Measurements from ENCODE around the gene ADGRB2.

The ADGRB2 gene

GRCh38 chr1:31785020-31785946, 21.1 kb upstream of the ADGRB2 start:
- Histone ChIP-seq H3K79me2 (ENCODE audit: insufficient read depth, low read length) (no peaks in the 10 kb centered on the region), H3K27me3 (ENCODE audit: insufficient read depth, low read length, poor library complexity) (no peaks in the 10 kb centered on the region), H4K20me1 (ENCODE audit: insufficient read depth, low read length) (no peaks in the 10 kb centered on the region), H3K4me3 (ENCODE audit: low read depth in 1 of 2, low read length in 2 of 2) (no peak overlapping the region), H3K27ac (ENCODE audit: low read length) (no peak overlapping the region), H3K4me2 (ENCODE audit: insufficient read depth, low read length) (no peak overlapping the region), H3K9ac (ENCODE audit: low read depth, low read length) (no peak overlapping the region), H2AFZ (ENCODE audit: low read depth, low read length) (no peak overlapping the region), H3K4me1 (ENCODE audit: insufficient read depth, low read length) (peaks cover 19% of the 10 kb centered on the region), H3K36me3 (ENCODE audit: insufficient read depth, low read length) (no peaks in the 10 kb centered on the region), H3K9me3 (ENCODE audit: insufficient read depth, low read length, severe bottlenecking) (no peaks in the 10 kb centered on the region)
- no peak for DNase-seq
- ATAC-seq (ENCODE audit: insufficient read depth, low read depth), result no peak
- TF ChIP-seq CTCF (IDR thresholded peaks at IDR 0.05; ENCODE audit: borderline replicate concordance, extremely low read depth, low read length, poor library complexity, severe bottlenecking) (no peak), EZH2 (IDR thresholded peaks at IDR 0.05; ENCODE audit: borderline replicate concordance, low read depth, low read length, severe bottlenecking) (no peak)

DNA sequence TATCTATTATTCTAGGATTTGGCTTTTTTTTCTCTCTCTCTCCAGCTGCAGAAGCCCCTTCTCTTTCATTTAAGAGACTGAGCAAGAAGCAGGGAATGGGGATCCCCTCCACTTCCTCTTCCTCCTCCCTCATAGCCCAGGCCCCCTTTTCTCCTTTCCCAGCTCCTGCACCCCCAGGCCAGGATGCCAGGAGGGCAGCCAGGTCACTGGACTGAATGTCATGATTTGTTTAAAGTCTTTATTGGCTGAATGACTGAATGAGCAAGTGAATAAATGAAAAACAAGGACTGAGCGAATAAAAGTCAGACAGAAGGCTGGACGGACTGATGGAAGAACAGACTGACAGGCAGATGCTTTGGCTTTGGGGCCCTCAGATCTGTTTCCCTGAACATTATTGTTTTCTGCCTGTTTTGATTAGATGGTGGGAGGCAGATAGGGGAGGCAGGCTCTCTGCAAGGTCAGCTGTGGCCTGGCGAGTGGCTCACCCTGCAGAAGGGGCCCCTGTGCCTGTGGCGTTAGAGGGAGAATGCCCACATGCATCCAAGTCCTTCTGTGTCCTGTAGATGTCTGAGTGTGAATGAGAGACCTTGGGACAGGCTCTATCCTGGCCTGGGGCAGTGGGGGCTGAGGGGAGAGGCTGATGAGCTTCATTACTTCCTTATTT, 20.3 kb upstream of the ADGRB2 start:
- H2AFZ ChIP-seq (ENCODE audit: low read depth, low read length), result no peak overlapping the region
- H3K79me2 ChIP-seq (ENCODE audit: insufficient read depth, low read length), result no peaks in the 10 kb centered on the region
- H3K36me3 ChIP-seq (ENCODE audit: insufficient read depth, low read length), result no peaks in the 10 kb centered on the region
- H3K27ac ChIP-seq (ENCODE audit: low read length), result no peak overlapping the region
- no peaks in the 10 kb centered on the region for H3K27me3 ChIP-seq (ENCODE audit: insufficient read depth, low read length, poor library complexity)
- H4K20me1 ChIP-seq (ENCODE audit: insufficient read depth, low read length), result no peaks in the 10 kb centered on the region
- peaks cover 17% of the 10 kb centered on the region for H3K4me1 ChIP-seq (ENCODE audit: insufficient read depth, low read length)
- DNase-seq (no peak), ATAC-seq (ENCODE audit: insufficient read depth, low read depth) (no peak)
- TF ChIP-seq EZH2 (IDR thresholded peaks at IDR 0.05; ENCODE audit: borderline replicate concordance, low read depth, low read length, severe bottlenecking) (no peak), CTCF (IDR thresholded peaks at IDR 0.05; ENCODE audit: borderline replicate concordance, extremely low read depth, low read length, poor library complexity, severe bottlenecking) (no peak)
- H3K9ac ChIP-seq (ENCODE audit: low read depth, low read length), result no peak overlapping the region
- no peak overlapping the region for H3K4me3 ChIP-seq (ENCODE audit: low read depth in 1 of 2, low read length in 2 of 2)
- H3K4me2 ChIP-seq (ENCODE audit: insufficient read depth, low read length), result no peak overlapping the region
- no peaks in the 10 kb centered on the region for H3K9me3 ChIP-seq (ENCODE audit: insufficient read depth, low read length, severe bottlenecking)

DNA sequence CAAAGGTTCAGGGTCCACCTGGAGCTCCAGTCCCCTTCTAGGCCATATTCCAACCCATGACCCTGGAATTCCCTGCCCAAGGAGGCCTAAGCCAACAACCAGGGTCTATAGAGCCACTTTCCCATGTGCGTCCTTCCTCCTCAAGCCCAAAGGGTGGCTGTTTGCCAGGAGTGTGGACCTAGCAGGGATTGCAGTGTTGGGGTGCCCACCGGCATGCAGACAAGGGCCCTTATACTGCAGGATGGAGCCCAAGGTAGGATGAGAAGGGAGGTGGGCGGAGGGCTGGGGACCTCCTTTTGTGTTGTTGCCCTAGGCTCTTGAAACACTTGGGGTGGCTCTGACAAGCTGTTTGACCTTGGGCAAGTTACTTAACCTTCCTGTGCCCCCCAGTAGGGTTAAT, 19.7 kb upstream of the ADGRB2 start:
- no peak overlapping the region for H3K4me3 ChIP-seq (ENCODE audit: low read depth in 1 of 2, low read length in 2 of 2)
- peaks cover 11% of the 10 kb centered on the region for H3K4me1 ChIP-seq (ENCODE audit: insufficient read depth, low read length)
- no peak for DNase-seq
- H3K36me3 ChIP-seq (ENCODE audit: insufficient read depth, low read length), result no peaks in the 10 kb centered on the region
- TF ChIP-seq EZH2 (IDR thresholded peaks at IDR 0.05; ENCODE audit: borderline replicate concordance, low read depth, low read length, severe bottlenecking) (no peak), CTCF (IDR thresholded peaks at IDR 0.05; ENCODE audit: borderline replicate concordance, extremely low read depth, low read length, poor library complexity, severe bottlenecking) (no peak)
- H3K9me3 ChIP-seq (ENCODE audit: insufficient read depth, low read length, severe bottlenecking), result no peaks in the 10 kb centered on the region
- no peak overlapping the region for H3K4me2 ChIP-seq (ENCODE audit: insufficient read depth, low read length)
- no peak overlapping the region for H2AFZ ChIP-seq (ENCODE audit: low read depth, low read length)
- no peak overlapping the region for H3K9ac ChIP-seq (ENCODE audit: low read depth, low read length)
- ATAC-seq (ENCODE audit: insufficient read depth, low read depth), result no peak
- H4K20me1 ChIP-seq (ENCODE audit: insufficient read depth, low read length), result no peaks in the 10 kb centered on the region
- H3K27ac ChIP-seq (ENCODE audit: low read length), result no peak overlapping the region
- no peaks in the 10 kb centered on the region for H3K79me2 ChIP-seq (ENCODE audit: insufficient read depth, low read length)
- H3K27me3 ChIP-seq (ENCODE audit: insufficient read depth, low read length, poor library complexity), result no peaks in the 10 kb centered on the region

All from DND-41 (cell line).